Colonic mucosa (tissue), 4 donors: Measurements from ENCODE around the gene BFAR. TPM values are rescaled to one million over a fixed set of nuclear protein-coding genes. Genes with fewer than 3 reads are reported as not detected.

ENCODE experiments used
- DNase-seq: peaks from one replicate; pipeline ENCODE4 v3.0.0-alpha.2; 2020
- H3K27ac ChIP-seq: fragments of 200-600 bp; one replicate; pipeline ENCODE4 v1.8.0; 2021
- H3K27me3 ChIP-seq: fragments of 200-600 bp; one replicate; pipeline ENCODE4 v1.8.0; 2021
- H3K36me3 ChIP-seq: fragments of 200-600 bp; one replicate; pipeline ENCODE4 v1.8.0; 2021
- H3K4me1 ChIP-seq: fragments of 200-600 bp; one replicate; pipeline ENCODE4 v1.8.0; 2021; ENCODE audit warnings: mild to moderate bottlenecking
- H3K4me3 ChIP-seq: fragments of 200-600 bp; one replicate; pipeline ENCODE4 v1.8.0; 2021
- H3K9ac ChIP-seq, 2 donors: one replicate each; pipeline ENCODE4 v1.7.0; 2013; ENCODE audit warnings: control low read depth in 2 of 2, low read depth in 2 of 2, low read length in 2 of 2
- H3K9me3 ChIP-seq: fragments of 200-600 bp; one replicate; pipeline ENCODE4 v1.8.0; 2021
- CTCF ChIP-seq: fragments of 200-600 bp; IDR thresholded peaks from one replicate; pipeline ENCODE4 v1.8.0; 2022; ENCODE audit warnings: antibody characterized with exemption, mild to moderate bottlenecking
- intact Hi-C: fragments of 100-400 bp; cut with DNase I; formaldehyde crosslinking; loops from one replicate; pipeline ENCODE4 v1.14.1; 2022
- total RNA-seq, 2 donors: library from RNA; stranded (reverse); fragmentation: NEBNext Ultra II Directional in 1 of 2; extraction: Animal tissue kit (Norgen Biotek cat#: 25700) in 1 of 2; gene quantifications; one replicate each; pipeline ENCODE4 v1.2.1, GENCODE V29; 2021
- donor health status: healthy.
- donor health status: DM: no; HTN: no; CAD: no.
- donor health status: DM: no; HTN: no; CAD: no.

Gene BFAR
- total RNA-seq, 2 donors from 2014 or later: 37.3 to 72.2 TPM

DNA sequence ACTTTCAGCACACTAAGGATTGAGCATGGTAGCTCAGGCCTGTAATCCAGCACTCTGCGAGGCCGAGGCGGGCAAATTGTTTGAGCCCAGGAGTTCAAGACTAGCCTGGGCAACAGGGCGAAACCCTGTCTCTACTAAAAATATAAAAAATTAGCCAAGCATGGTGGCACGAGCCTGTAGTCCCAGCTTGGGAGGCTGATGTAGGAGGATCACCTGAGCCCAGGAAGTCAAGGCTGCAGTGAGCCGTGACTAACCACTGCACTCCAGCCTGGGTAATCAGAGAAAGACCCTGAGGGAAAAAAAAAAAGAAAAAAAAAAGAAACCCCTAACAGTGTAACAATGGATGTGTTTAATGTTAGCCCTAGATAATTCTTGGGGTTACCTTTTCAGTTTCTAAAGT is 26.6 kb upstream of the BFAR start:
- Histone ChIP-seq H3K9me3 (no peaks in the 10 kb centered on the region), H3K9ac (no peak overlapping the region), H3K27ac (no peak overlapping the region), H3K36me3 (no peaks in the 10 kb centered on the region), H3K4me3 (no peak overlapping the region), H3K27me3 (no peaks in the 10 kb centered on the region), H3K4me1 (no peaks in the 10 kb centered on the region)
- no peak for DNase-seq
- no peak for TF ChIP-seq CTCF
- intact Hi-C loops: no loop called here

DNA sequence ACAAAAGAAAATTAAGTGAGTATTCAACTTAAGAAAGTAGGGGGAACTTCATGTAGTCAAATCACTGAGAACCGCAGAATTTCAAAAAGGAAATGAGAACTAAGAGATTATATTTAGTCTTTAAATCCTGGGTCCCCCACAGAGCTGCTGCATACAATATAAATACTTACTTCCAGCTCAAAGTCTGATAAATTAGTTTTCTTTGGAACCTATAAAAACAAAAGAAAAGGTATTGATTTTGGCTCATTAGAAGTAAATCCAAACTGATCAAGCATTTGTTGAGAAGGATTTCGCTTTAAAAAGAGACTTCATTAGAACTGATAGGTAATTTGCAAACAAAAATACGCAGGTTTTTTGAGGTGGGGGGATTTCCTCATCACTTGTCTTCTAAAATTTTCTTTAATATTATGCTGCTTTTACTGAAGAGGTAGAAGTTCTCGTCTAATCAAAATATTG is 24.6 kb upstream of the BFAR start:
- H3K4me1 ChIP-seq: no peaks in the 10 kb centered on the region
- H3K27ac ChIP-seq: no peak overlapping the region
- no peak overlapping the region for H3K4me3 ChIP-seq
- H3K27me3 ChIP-seq: no peaks in the 10 kb centered on the region
- no peaks in the 10 kb centered on the region for H3K9me3 ChIP-seq
- no peak for TF ChIP-seq CTCF
- intact Hi-C loops: no loop called here
- no peaks in the 10 kb centered on the region for H3K36me3 ChIP-seq
- no peak for DNase-seq
- no peak overlapping the region for H3K9ac ChIP-seq

- no peaks in the 10 kb centered on the region for H3K4me1 ChIP-seq
- H3K36me3 ChIP-seq: no peaks in the 10 kb centered on the region
- intact Hi-C loops: no loop called here
- no peak for TF ChIP-seq CTCF
- DNase-seq: no peak
- H3K27ac ChIP-seq: no peak overlapping the region
- H3K4me3 ChIP-seq: no peak overlapping the region
- H3K9ac ChIP-seq: no peak overlapping the region
- no peaks in the 10 kb centered on the region for H3K27me3 ChIP-seq
- no peaks in the 10 kb centered on the region for H3K9me3 ChIP-seq
Measured at GRCh38 chr16:14608604-14609003, 24.1 kb upstream of the BFAR start.

GRCh38 chr16:14609716-14610115 is 23.0 kb upstream of the BFAR start:
- no peaks in the 10 kb centered on the region for H3K27me3 ChIP-seq
- H3K9me3 ChIP-seq: no peaks in the 10 kb centered on the region
- intact Hi-C loops: no loop called here
- no peak overlapping the region for H3K9ac ChIP-seq
- no peaks in the 10 kb centered on the region for H3K4me1 ChIP-seq
- TF ChIP-seq CTCF: no peak
- H3K4me3 ChIP-seq: no peak overlapping the region
- H3K36me3 ChIP-seq: no peaks in the 10 kb centered on the region
- DNase-seq: no peak
- no peak overlapping the region for H3K27ac ChIP-seq

GRCh38 chr16:14611660-14612059 is 21.1 kb upstream of the BFAR start:
- H3K27me3 ChIP-seq: no peaks in the 10 kb centered on the region
- H3K36me3 ChIP-seq: peaks cover 9% of the 10 kb centered on the region
- H3K9me3 ChIP-seq: no peaks in the 10 kb centered on the region
- no peak for TF ChIP-seq CTCF
- no peaks in the 10 kb centered on the region for H3K4me1 ChIP-seq
- no peak overlapping the region for H3K9ac ChIP-seq
- no peak for DNase-seq
- no peak overlapping the region for H3K4me3 ChIP-seq
- H3K27ac ChIP-seq: no peak overlapping the region
- intact Hi-C loops: no loop called here

- DNase-seq: no peak
- Histone ChIP-seq H3K27me3 (no peaks in the 10 kb centered on the region), H3K36me3 (peaks cover 9% of the 10 kb centered on the region), H3K27ac (no peak overlapping the region), H3K9ac (no peak overlapping the region), H3K4me3 (no peak overlapping the region), H3K9me3 (no peaks in the 10 kb centered on the region), H3K4me1 (no peaks in the 10 kb centered on the region)
- no peak for TF ChIP-seq CTCF
- intact Hi-C loops: no loop called here
Measured at GRCh38 chr16:14613991-14614390, 18.8 kb upstream of the BFAR start.
